GM18511 (cell line): ENCODE measurements around the gene SLC13A2.
"Not testable (repeated sequence)": the region's sequence is repeated elsewhere in the genome, so short reads cannot be mapped to it uniquely, and the experiment has no call there.

Experiments
- ATAC-seq: cut with Tn5 transposase; IDR thresholded peaks from one replicate; pipeline ENCODE4 v1.9.1; 2021; ENCODE audit warnings: mild to moderate bottlenecking, moderate library complexity; ENCODE audit not compliant: unreplicated experiment

The SLC13A2 gene

GRCh38 chr17:28511858-28512461 is 38.5 kb downstream of the SLC13A2 start:
- no peak for ATAC-seq

GRCh38 chr17:28513476-28513875 is 40.0 kb downstream of the SLC13A2 start:
- ATAC-seq = no peak

- ATAC-seq = no peak
Observed at GRCh38 chr17:28514561-28515002, 41.1 kb downstream of the SLC13A2 start.

- no peak for ATAC-seq
Observed at GRCh38 chr17:28515518-28515917, 42.1 kb downstream of the SLC13A2 start.

- no peak for ATAC-seq
Observed at GRCh38 chr17:28518132-28518531, 44.7 kb downstream of the SLC13A2 start.

- ATAC-seq = no peak
Observed at GRCh38 chr17:28518578-28518977, 45.1 kb downstream of the SLC13A2 start.

- ATAC-seq = no peak
Observed at GRCh38 chr17:28519236-28519635, 45.8 kb downstream of the SLC13A2 start.

- no peak for ATAC-seq
Observed at GRCh38 chr17:28520687-28521086, 47.2 kb downstream of the SLC13A2 start.

GRCh38 chr17:28521311-28522085 is 48.1 kb downstream of the SLC13A2 start:
- ATAC-seq = no peak

GRCh38 chr17:28522281-28522680 is 48.8 kb downstream of the SLC13A2 start:
- not testable (repeated sequence) for ATAC-seq

GRCh38 chr17:28523186-28523585 is 49.7 kb downstream of the SLC13A2 start:
- no peak for ATAC-seq

GRCh38 chr17:28523876-28524275 is 50.4 kb downstream of the SLC13A2 start:
- ATAC-seq = no peak

- ATAC-seq = no peak
Observed at GRCh38 chr17:28524476-28525424, 51.3 kb downstream of the SLC13A2 start.

- no peak for ATAC-seq
Observed at GRCh38 chr17:28526381-28526780, 52.9 kb downstream of the SLC13A2 start.

- ATAC-seq = no peak
Observed at GRCh38 chr17:28527181-28527681, 53.8 kb downstream of the SLC13A2 start.

GRCh38 chr17:28527859-28528258 is 54.4 kb downstream of the SLC13A2 start:
- no peak for ATAC-seq

GRCh38 chr17:28528327-28529012 is 55.0 kb downstream of the SLC13A2 start:
- ATAC-seq = no peak

- no peak for ATAC-seq
Observed at GRCh38 chr17:28529013-28529400, 55.6 kb downstream of the SLC13A2 start.

GRCh38 chr17:28530250-28530649 is 56.8 kb downstream of the SLC13A2 start:
- ATAC-seq = no peak

GRCh38 chr17:28530926-28531325 is 57.5 kb downstream of the SLC13A2 start:
- ATAC-seq = no peak
